ENCODE results near the gene CATSPERD. TPM values are rescaled to one million over a fixed set of nuclear protein-coding genes. Genes with fewer than 3 reads are reported as not detected.

The CATSPERD gene
- total RNA-seq, 1 experiment from 2014 or later, result not detected

GRCh38 chr19:5713228-5713627 lies 7.2 kb upstream of the CATSPERD start:
- ChIA-PET POLR2A (ENCODE audit: unreplicated experiment) (no interaction called here), CTCF (no interaction called here)
- Histone ChIP-seq H3K27me3 (ENCODE audit: insufficient read depth, low read depth) (no peaks in the 10 kb centered on the region), H3K9me2 (ENCODE audit: insufficient read depth) (no peaks in the 10 kb centered on the region), H3K36me3 (ENCODE audit: low read depth) (peaks cover 4% of the 10 kb centered on the region; the same call in 1 of the 2 replicates), H2AFZ (no peak overlapping the region), H4K20me1 (ENCODE audit: insufficient read depth) (peaks cover 46% of the 10 kb centered on the region), H3K27ac (no peak overlapping the region), H3K4me2 (no peak overlapping the region), H3K9me3 (ENCODE audit: insufficient read depth, low read depth) (no peaks in the 10 kb centered on the region), H3K4me1 (replicated peaks; ENCODE audit: insufficient read depth) (peaks cover 9% of the 10 kb centered on the region), H3F3A (ENCODE audit: insufficient read depth, low read depth) (peaks cover 10% of the 10 kb centered on the region; the same call in 1 of the 2 replicates), H3K79me2 (ENCODE audit: low read depth) (peaks cover 42% of the 10 kb centered on the region), H3K4me3 (no peak overlapping the region)
- intact Hi-C loops (cut with micrococcal nuclease; ENCODE audit: unreplicated experiment), result no loop called here
- no TSS peak for BruUV-seq (replicated peaks)
- TF ChIP-seq CTCF (conservative IDR thresholded peaks at IDR 0.05) (no peak), EZH2 (IDR thresholded peaks at IDR 0.05; ENCODE audit: low read depth) (no peak)
- no peak for DNase-seq

- CTCF ChIA-PET, result no interaction called here
- Histone ChIP-seq H3K4me3 (no peak overlapping the region), H3K4me1 (replicated peaks; ENCODE audit: insufficient read depth) (peaks cover 9% of the 10 kb centered on the region), H3K27me3 (ENCODE audit: insufficient read depth, low read depth) (no peaks in the 10 kb centered on the region), H3K4me2 (no peak overlapping the region), H3K9me3 (ENCODE audit: insufficient read depth, low read depth) (no peaks in the 10 kb centered on the region), H3K9me2 (ENCODE audit: insufficient read depth) (no peaks in the 10 kb centered on the region), H4K20me1 (ENCODE audit: insufficient read depth) (peaks cover 41% of the 10 kb centered on the region), H3K27ac (no peak overlapping the region), H3F3A (ENCODE audit: insufficient read depth, low read depth) (peaks cover 20% of the 10 kb centered on the region), H2AFZ (no peak overlapping the region), H3K79me2 (ENCODE audit: low read depth) (peaks cover 58% of the 10 kb centered on the region), H3K36me3 (ENCODE audit: low read depth) (peaks cover 4% of the 10 kb centered on the region; the same call in 1 of the 2 replicates)
- no peak for DNase-seq
- intact Hi-C loops (cut with micrococcal nuclease; ENCODE audit: unreplicated experiment), result no loop called here
- no TSS peak for BruUV-seq (replicated peaks)
- TF ChIP-seq EZH2 (IDR thresholded peaks at IDR 0.05; ENCODE audit: low read depth), result no peak
- no peak for TF ChIP-seq CTCF (conservative IDR thresholded peaks at IDR 0.05)
- POLR2A ChIA-PET (ENCODE audit: unreplicated experiment), result no interaction called here
Observed at GRCh38 chr19:5714816-5715215, 5.6 kb upstream of the CATSPERD start.

GRCh38 chr19:5717215-5717935 lies 3.1 kb upstream of the CATSPERD start:
- no TSS peak for BruUV-seq (replicated peaks)

More at GRCh38 chr19:5717215-5717935, 3.1 kb upstream of the CATSPERD start:
- Histone ChIP-seq H3K9me3 (ENCODE audit: insufficient read depth, low read depth) (no peaks in the 10 kb centered on the region), H3K9me2 (ENCODE audit: insufficient read depth) (no peaks in the 10 kb centered on the region), H3K4me1 (replicated peaks; ENCODE audit: insufficient read depth) (peaks cover 9% of the 10 kb centered on the region), H3K4me3 (peak overlapping the region; percentile 97), H2AFZ (no peak overlapping the region), H3K36me3 (ENCODE audit: low read depth) (peaks cover 4% of the 10 kb centered on the region; the same call in 1 of the 2 replicates), H3K79me2 (ENCODE audit: low read depth) (peaks cover 58% of the 10 kb centered on the region), H4K20me1 (ENCODE audit: insufficient read depth) (peaks cover 41% of the 10 kb centered on the region), H3K27me3 (ENCODE audit: insufficient read depth, low read depth) (no peaks in the 10 kb centered on the region), H3F3A (ENCODE audit: insufficient read depth, low read depth) (peaks cover 23% of the 10 kb centered on the region), H3K4me2 (peak overlapping the region; percentile 97), H3K27ac (peak overlapping the region; percentile 99)
- intact Hi-C loops (cut with micrococcal nuclease; ENCODE audit: unreplicated experiment), result no loop called here
- TF ChIP-seq CTCF (conservative IDR thresholded peaks at IDR 0.05) (no peak), EZH2 (IDR thresholded peaks at IDR 0.05; ENCODE audit: low read depth) (no peak)
- no peak for DNase-seq
- CTCF ChIA-PET, result interaction anchor here (0.6 kb wide), 1 partner anchor 87 kb away, joined by 11 read pairs; no protein-coding TSS in a partner anchor
- POLR2A ChIA-PET (ENCODE audit: unreplicated experiment), result interaction anchor here (0.7 kb wide), 1 partner anchor 1681 kb away, joined by 3 read pairs; no protein-coding TSS in a partner anchor
